OCI-LY1 (cell line): Measurements from ENCODE around the gene RELB.

Experiments used
- H2AFZ ChIP-seq: fragments of 200-600 bp; sonication (generic), shearing (Covaris generic); 2 replicates; pipeline ENCODE4 v1.6.0; 2014; ENCODE audit warnings: antibody characterized with exemption, mild to moderate bottlenecking, low read length
- H3F3A ChIP-seq: fragments of 200-600 bp; sonication (generic), shearing (Covaris generic); 2 replicates; pipeline ENCODE4 v1.6.0; 2014; ENCODE audit warnings: mild to moderate bottlenecking, antibody characterized with exemption, low read length, moderate library complexity; ENCODE audit not compliant: insufficient read depth
- H3K27ac ChIP-seq: fragments of 200-600 bp; sonication (generic); 2 replicates; pipeline ENCODE4 v1.5.1; 2014; ENCODE audit warnings: low read length, mixed run types, mild to moderate bottlenecking, low read depth; ENCODE audit not compliant: poor library complexity, severe bottlenecking
- H3K27me3 ChIP-seq: fragments of 200-600 bp; sonication (generic); 2 replicates; pipeline ENCODE4 v1.6.0; 2014; ENCODE audit warnings: antibody characterized with exemption, mild to moderate bottlenecking, low read length, moderate library complexity; ENCODE audit not compliant: insufficient read depth
- H3K36me3 ChIP-seq: fragments of 200-600 bp; sonication (generic); 2 replicates; pipeline ENCODE4 v1.6.1; 2014; ENCODE audit warnings: mild to moderate bottlenecking, antibody characterized with exemption, low read length, moderate library complexity, mixed read lengths; ENCODE audit not compliant: insufficient read depth
- H3K4me1 ChIP-seq: fragments of 200-600 bp; sonication (generic); 2 replicates; pipeline ENCODE4 v1.5.1; 2014; ENCODE audit warnings: mild to moderate bottlenecking, low read length, moderate library complexity; ENCODE audit not compliant: insufficient read depth, severe bottlenecking
- H3K4me2 ChIP-seq: fragments of 200-600 bp; sonication (generic), shearing (Covaris generic); 2 replicates; pipeline ENCODE4 v1.6.1; 2014; ENCODE audit warnings: low read length
- H3K4me3 ChIP-seq: fragments of 200-600 bp; sonication (generic); 2 replicates; pipeline ENCODE4 v1.5.1; 2014; ENCODE audit warnings: low read length, low read depth, mild to moderate bottlenecking, mixed read lengths; ENCODE audit not compliant: poor library complexity, severe bottlenecking
- H3K79me2 ChIP-seq: fragments of 200-600 bp; shearing (Covaris generic); 2 replicates; pipeline ENCODE4 v1.6.1; 2016; ENCODE audit warnings: mixed run types, low read length, mixed read lengths; ENCODE audit not compliant: insufficient read depth
- H3K9ac ChIP-seq: fragments of 200-600 bp; sonication (generic), shearing (Covaris generic); 2 replicates; pipeline ENCODE4 v1.6.1; 2014; ENCODE audit warnings: mild to moderate bottlenecking, low read length, mixed read lengths
- H3K9me2 ChIP-seq: fragments of 200-600 bp; sonication (generic), shearing (Covaris generic); 2 replicates; pipeline ENCODE4 v1.6.1; 2014; ENCODE audit warnings: low read depth, mild to moderate bottlenecking, low read length, mixed read lengths
- H3K9me3 ChIP-seq: fragments of 200-600 bp; shearing (Covaris generic); 2 replicates; pipeline ENCODE4 v1.6.1; 2014; ENCODE audit warnings: low read length, mixed read lengths
- H4K20me1 ChIP-seq: fragments of 200-600 bp; sonication (generic), shearing (Covaris generic); 2 replicates; pipeline ENCODE4 v1.6.0; 2016; ENCODE audit warnings: mild to moderate bottlenecking, low read length; ENCODE audit not compliant: insufficient read depth
- CTCF ChIP-seq: fragments of 200-600 bp; sonication (generic), shearing (Covaris generic); IDR thresholded peaks from 2 replicates; pipeline ENCODE4 v1.5.1; 2017; ENCODE audit warnings: mild to moderate bottlenecking, antibody characterized with exemption, low read length, moderate library complexity, mixed read lengths
- EZH2 ChIP-seq: fragments of 200-600 bp; sonication (generic), shearing (Covaris generic); IDR thresholded peaks from 2 replicates; pipeline ENCODE4 v1.8.0; 2017; ENCODE audit warnings: borderline replicate concordance, mixed run types, mild to moderate bottlenecking, antibody characterized with exemption, low read length, moderate library complexity, mixed read lengths

The RELB gene

GRCh38 chr19:45061965-45062364 lies 60.7 kb downstream of the RELB start:
- TF ChIP-seq CTCF, result no peak
- TF ChIP-seq EZH2, result no peak
- no peaks in the 10 kb centered on the region for H3K9me3 ChIP-seq
- no peak overlapping the region for H2AFZ ChIP-seq
- no peaks in the 10 kb centered on the region for H3K79me2 ChIP-seq
- no peak overlapping the region for H3K4me3 ChIP-seq
- H3K4me2 ChIP-seq, result no peak overlapping the region
- H3K27ac ChIP-seq, result no peak overlapping the region
- H3K36me3 ChIP-seq, result peaks cover 89% of the 10 kb centered on the region
- H3K9ac ChIP-seq, result no peak overlapping the region
- no peaks in the 10 kb centered on the region for H3K27me3 ChIP-seq
- H3K9me2 ChIP-seq, result no peaks in the 10 kb centered on the region
- peaks cover 5% of the 10 kb centered on the region for H3K4me1 ChIP-seq
- no peaks in the 10 kb centered on the region for H3F3A ChIP-seq
- H4K20me1 ChIP-seq, result no peaks in the 10 kb centered on the region

GRCh38 chr19:45063851-45064801 lies 62.9 kb downstream of the RELB start:
- Histone ChIP-seq H3F3A (no peaks in the 10 kb centered on the region), H2AFZ (no peak overlapping the region), H3K4me1 (no peaks in the 10 kb centered on the region), H3K36me3 (peaks cover 90% of the 10 kb centered on the region), H3K4me2 (no peak overlapping the region), H3K27me3 (no peaks in the 10 kb centered on the region), H3K79me2 (no peaks in the 10 kb centered on the region), H3K9me2 (no peaks in the 10 kb centered on the region), H3K9ac (no peak overlapping the region), H3K27ac (no peak overlapping the region), H3K9me3 (no peaks in the 10 kb centered on the region), H3K4me3 (no peak overlapping the region), H4K20me1 (no peaks in the 10 kb centered on the region)
- TF ChIP-seq EZH2, result no peak
- no peak for TF ChIP-seq CTCF

- H2AFZ ChIP-seq, result no peak overlapping the region
- H3K9me2 ChIP-seq, result no peaks in the 10 kb centered on the region
- H3K79me2 ChIP-seq, result no peaks in the 10 kb centered on the region
- no peaks in the 10 kb centered on the region for H3K9me3 ChIP-seq
- no peak overlapping the region for H3K9ac ChIP-seq
- H3K4me3 ChIP-seq, result no peak overlapping the region
- H3K27me3 ChIP-seq, result no peaks in the 10 kb centered on the region
- H3K36me3 ChIP-seq, result peaks cover 91% of the 10 kb centered on the region
- H3K4me1 ChIP-seq, result peaks cover 16% of the 10 kb centered on the region
- no peak for TF ChIP-seq CTCF
- no peak for TF ChIP-seq EZH2
- H4K20me1 ChIP-seq, result no peaks in the 10 kb centered on the region
- no peak overlapping the region for H3K4me2 ChIP-seq
- H3F3A ChIP-seq, result 0 out of 2 replicates have a peak, but pooled peaks cover 6% of the 10 kb centered on the region
- no peak overlapping the region for H3K27ac ChIP-seq
These were observed 65.8 kb downstream of the RELB start for GRCh38 chr19:45066921-45067661.
